PC-3 (cell line): ENCODE measurements around the gene USP20.

Experiments
- CTCF ChIP-seq: fragments of 300-600 bp; sonication (generic); conservative IDR thresholded peaks from 2 replicates; pipeline ENCODE4 v1.5.1; 2017; ENCODE audit warnings: antibody characterized with exemption, low read depth, mild to moderate bottlenecking, low read length
- EZH2 ChIP-seq: fragments of 300-600 bp; sonication (generic); IDR thresholded peaks from one replicate; pipeline ENCODE4 v1.6.1; 2017; ENCODE audit warnings: antibody characterized with exemption, mild to moderate bottlenecking, low read length; ENCODE audit not compliant: unreplicated experiment

- TF ChIP-seq CTCF (no peak), EZH2 (no peak)
Observed at GRCh38 chr9:129786481-129786880, 48.8 kb upstream of the USP20 start.
